ENCODE results near the gene UBASH3B. TPM values are rescaled to one million over a fixed set of nuclear protein-coding genes. Genes with fewer than 3 reads are reported as not detected.

UBASH3B gene
- total RNA-seq, 1 donor: 23.2 TPM

GRCh38 chr11:122634501-122634900 is 21.0 kb upstream of the UBASH3B start:
- no peak overlapping the region for H3K4me3 ChIP-seq (ENCODE audit: low read depth, low read length)
- no peak for DNase-seq (ENCODE audit: low read depth)
- no peak for TF ChIP-seq CTCF (IDR thresholded peaks at IDR 0.05; ENCODE audit: insufficient read depth, low read length)

GRCh38 chr11:122637541-122637940 is 18.0 kb upstream of the UBASH3B start:
- no peak overlapping the region for H3K4me3 ChIP-seq (ENCODE audit: low read depth, low read length)
- no peak for DNase-seq (ENCODE audit: low read depth)
- TF ChIP-seq CTCF (IDR thresholded peaks at IDR 0.05; ENCODE audit: insufficient read depth, low read length): no peak

GRCh38 chr11:122642472-122642922 is 13.0 kb upstream of the UBASH3B start:
- no peak overlapping the region for H3K4me3 ChIP-seq (ENCODE audit: low read depth, low read length)
- DNase-seq (ENCODE audit: low read depth): peak; percentile 94
- TF ChIP-seq CTCF (IDR thresholded peaks at IDR 0.05; ENCODE audit: insufficient read depth, low read length): no peak

- no peak for DNase-seq (ENCODE audit: low read depth)
- H3K4me3 ChIP-seq (ENCODE audit: low read depth, low read length): no peak overlapping the region
- TF ChIP-seq CTCF (IDR thresholded peaks at IDR 0.05; ENCODE audit: insufficient read depth, low read length): no peak
Observed at GRCh38 chr11:122642971-122643370, 12.6 kb upstream of the UBASH3B start.

- no peak overlapping the region for H3K4me3 ChIP-seq (ENCODE audit: low read depth, low read length)
- no peak for TF ChIP-seq CTCF (IDR thresholded peaks at IDR 0.05; ENCODE audit: insufficient read depth, low read length)
- no peak for DNase-seq (ENCODE audit: low read depth)
Observed at GRCh38 chr11:122645847-122646246, 9.7 kb upstream of the UBASH3B start.

- TF ChIP-seq CTCF (IDR thresholded peaks at IDR 0.05; ENCODE audit: insufficient read depth, low read length): no peak
- H3K4me3 ChIP-seq (ENCODE audit: low read depth, low read length): no peak overlapping the region
- DNase-seq (ENCODE audit: low read depth): peak; percentile 82
Observed at GRCh38 chr11:122646549-122647340, 8.8 kb upstream of the UBASH3B start.
